A549 (cell line): ENCODE data around the gene CCL14. TPM values are rescaled to one million over a fixed set of nuclear protein-coding genes. Genes with fewer than 3 reads are reported as not detected.

Experiments
- ATAC-seq, 2 experiments: fragments of 200-7000 bp in 1 of 2; fragments of >200 bp in 1 of 2; cut with Nextera tagmentation in 1 of 2; cut with Tn5 transposase in 1 of 2; 3 replicates each; pipeline versions ENCODE4 v1.8.0 to v1.9.1; 2018 to 2020; ENCODE audit warnings: mild to moderate bottlenecking in 1 of 2, moderate library complexity in 1 of 2
- CTCF ChIA-PET: fragments of 300-600 bp; sonication (Branson Sonifier 250); formaldehyde crosslinking; extraction: SDS; loops from one replicate; lab custom pipeline; 2021; ENCODE audit warnings: antibody characterized with exemption, inconsistent platforms; lab: Yijun Ruan, JAX
- POLR2A ChIA-PET: fragments of 350-600 bp; formaldehyde crosslinking; extraction: SDS; loops from one replicate; lab custom pipeline; 2021; ENCODE audit warnings: antibody characterized with exemption, inconsistent platforms; lab: Yijun Ruan, JAX
- DNase-seq, 2 experiments: peaks; one replicate each; pipeline versions ENCODE4 v3.0.0 to v3.0.0-alpha.2; 2011 to 2016; ENCODE audit warnings: low read depth in 1 of 2, low spot score in 1 of 2
- FAIRE-seq: peaks from 2 replicates; lab custom pipeline; 2011; peaks lifted over from hg19 to GRCh38; lab: Jason Lieb, UNC
- H3K27ac ChIP-seq, 2 experiments: fragments of >200 bp; sonication (Bioruptor Twin); formaldehyde crosslinking; 3 replicates each; pipeline ENCODE4 v1.5.1; 2016 to 2017
- H3K4me1 ChIP-seq: fragments of >200 bp; sonication (Bioruptor Twin); formaldehyde crosslinking; 3 replicates; pipeline ENCODE4 v1.6.1; 2016
- H3K4me2 ChIP-seq: fragments of >200 bp; sonication (Bioruptor Twin); formaldehyde crosslinking; 3 replicates; pipeline ENCODE4 v1.6.1; 2016
- H3K4me3 ChIP-seq: fragments of >200 bp; sonication (Bioruptor Twin); formaldehyde crosslinking; 3 replicates; pipeline ENCODE4 v1.5.1; 2016
- H3K9me3 ChIP-seq: fragments of >200 bp; sonication (Bioruptor Twin); formaldehyde crosslinking; 3 replicates; pipeline ENCODE4 v1.6.1; 2016
- CTCF ChIP-seq: fragments of >200 bp; sonication (Bioruptor Twin); formaldehyde crosslinking; IDR thresholded peaks from 3 replicates; pipeline ENCODE4 v1.5.1; 2016
- EHF ChIP-seq: fragments of 250-450 bp; sonication (Bioruptor Pico); IDR thresholded peaks from 2 replicates; pipeline ENCODE4 v1.5.0; 2020; ENCODE audit warnings: mild to moderate bottlenecking
- ELK1 ChIP-seq: fragments of 150-350 bp; IDR thresholded peaks from 2 replicates; pipeline ENCODE4 v1.6.1; 2014; ENCODE audit warnings: low read depth, mild to moderate bottlenecking, low read length
- ESRRA ChIP-seq: fragments of 150-350 bp; IDR thresholded peaks from 2 replicates; pipeline ENCODE4 v1.6.1; 2014; ENCODE audit warnings: mild to moderate bottlenecking, low read length, borderline replicate concordance
- FOSL2 ChIP-seq, 2 experiments: fragments of 450-650 bp in 1 of 2; fragments of >200 bp in 1 of 2; sonication (Bioruptor Twin) in 1 of 2; formaldehyde crosslinking; IDR thresholded peaks; 2 replicates each; pipeline versions ENCODE4 v1.5.0 to v1.6.1; 2016 to 2020; ENCODE audit warnings: mild to moderate bottlenecking in 1 of 2, moderate library complexity in 1 of 2
- HES2 ChIP-seq: fragments of >200 bp; sonication (Bioruptor Twin); formaldehyde crosslinking; IDR thresholded peaks from 2 replicates; pipeline ENCODE4 v1.6.1; 2016
- HMGXB4 ChIP-seq: fragments of 250-450 bp; sonication (Bioruptor Pico); IDR thresholded peaks from 2 replicates; pipeline ENCODE4 v1.5.0; 2021; ENCODE audit warnings: mild to moderate bottlenecking, moderate library complexity, borderline replicate concordance
- HOXA7 ChIP-seq: fragments of 250-450 bp; sonication (Bioruptor Pico); IDR thresholded peaks from 2 replicates; pipeline ENCODE4 v1.5.0; 2020; ENCODE audit warnings: mild to moderate bottlenecking, moderate library complexity
- JUN ChIP-seq, 2 experiments: fragments of >200 bp; sonication (Bioruptor Twin); formaldehyde crosslinking; IDR thresholded peaks; 2 replicates in 1 of 2; 3 replicates in 1 of 2; pipeline ENCODE4 v1.6.1; 2016 to 2017
- KDM1A ChIP-seq: fragments of 200-600 bp; sonication (generic); IDR thresholded peaks from 2 replicates; pipeline ENCODE4 v1.6.1; 2016; ENCODE audit warnings: low read depth, mild to moderate bottlenecking
- MAFK ChIP-seq: fragments of 450-650 bp; IDR thresholded peaks from 2 replicates; pipeline ENCODE4 v1.6.1; 2014; ENCODE audit not compliant: partially characterized antibody
- MAX ChIP-seq: IDR thresholded peaks from 2 replicates; pipeline ENCODE4 v1.6.1; 2012
- NFE2L2 ChIP-seq: fragments of 150-350 bp; conservative IDR thresholded peaks from 2 replicates; pipeline ENCODE4 v1.6.1; 2014; ENCODE audit warnings: low read length
- PBX3 ChIP-seq: IDR thresholded peaks from 2 replicates; pipeline ENCODE4 v1.6.1; 2012
- POLR2A ChIP-seq: IDR thresholded peaks from 2 replicates; pipeline ENCODE4 v1.6.1; 2012; ENCODE audit warnings: mild to moderate bottlenecking, low read length
- RARB ChIP-seq: fragments of 250-450 bp; sonication (Bioruptor Pico); IDR thresholded peaks from 2 replicates; pipeline ENCODE4 v1.8.0; 2021; ENCODE audit warnings: mild to moderate bottlenecking, moderate library complexity
- RFX5 ChIP-seq: fragments of 450-650 bp; IDR thresholded peaks from 2 replicates; pipeline ENCODE4 v1.7.1; 2014; ENCODE audit warnings: antibody characterized with exemption, mild to moderate bottlenecking, moderate library complexity
- SMC3 ChIP-seq: fragments of >200 bp; sonication (Bioruptor Twin); formaldehyde crosslinking; IDR thresholded peaks from 3 replicates; pipeline ENCODE4 v1.6.1; 2018; ENCODE audit warnings: inconsistent platforms
- TP53 ChIP-seq: fragments of 250-450 bp; sonication (Bioruptor Pico); IDR thresholded peaks from 2 replicates; pipeline ENCODE4 v1.5.0; 2021; ENCODE audit warnings: mild to moderate bottlenecking, moderate library complexity
- USF2 ChIP-seq: fragments of 450-650 bp; IDR thresholded peaks from 2 replicates; pipeline ENCODE4 v1.6.1; 2014; ENCODE audit warnings: antibody characterized with exemption
- ZC3H11A ChIP-seq: fragments of 450-650 bp; IDR thresholded peaks from 2 replicates; pipeline ENCODE4 v1.6.1; 2014; ENCODE audit warnings: antibody characterized with exemption, mild to moderate bottlenecking
- ZFP36 ChIP-seq: fragments of 450-650 bp; IDR thresholded peaks from 2 replicates; pipeline ENCODE4 v1.6.1; 2014; ENCODE audit warnings: borderline replicate concordance; ENCODE audit not compliant: partially characterized antibody
- ZSCAN20 ChIP-seq: fragments of 250-450 bp; sonication (Bioruptor Pico); IDR thresholded peaks from 2 replicates; pipeline ENCODE4 v1.8.0; 2022; ENCODE audit warnings: mild to moderate bottlenecking, moderate library complexity
- WGBS: methylation state at CpG from one replicate; pipeline ENCODE4 v1.1.6; 2017; ENCODE audit errors: missing lambda C conversion rate; 5-methylcytosine and 5-hydroxymethylcytosine counted together
- polyA plus RNA-seq, 4 experiments: library from polyadenylated mRNA; depleted of rRNA in 3 of 4; stranded (reverse); fragments of >200 nt; fragmentation: RNase III in 1 of 4; extraction: RNeasy Plus Mini Kit Qiagen cat#74134 plus additional on column Dnase treatment in 1 of 4; gene quantifications; 2 replicates in 3 of 4; 3 replicates in 1 of 4; pipeline ENCODE4 v1.2.3, GENCODE V29; 2011 to 2017

The CCL14 gene
- polyA plus RNA-seq, 2 of the 4 experiments (the other 2 are of a cell fraction) = not detected

DNA sequence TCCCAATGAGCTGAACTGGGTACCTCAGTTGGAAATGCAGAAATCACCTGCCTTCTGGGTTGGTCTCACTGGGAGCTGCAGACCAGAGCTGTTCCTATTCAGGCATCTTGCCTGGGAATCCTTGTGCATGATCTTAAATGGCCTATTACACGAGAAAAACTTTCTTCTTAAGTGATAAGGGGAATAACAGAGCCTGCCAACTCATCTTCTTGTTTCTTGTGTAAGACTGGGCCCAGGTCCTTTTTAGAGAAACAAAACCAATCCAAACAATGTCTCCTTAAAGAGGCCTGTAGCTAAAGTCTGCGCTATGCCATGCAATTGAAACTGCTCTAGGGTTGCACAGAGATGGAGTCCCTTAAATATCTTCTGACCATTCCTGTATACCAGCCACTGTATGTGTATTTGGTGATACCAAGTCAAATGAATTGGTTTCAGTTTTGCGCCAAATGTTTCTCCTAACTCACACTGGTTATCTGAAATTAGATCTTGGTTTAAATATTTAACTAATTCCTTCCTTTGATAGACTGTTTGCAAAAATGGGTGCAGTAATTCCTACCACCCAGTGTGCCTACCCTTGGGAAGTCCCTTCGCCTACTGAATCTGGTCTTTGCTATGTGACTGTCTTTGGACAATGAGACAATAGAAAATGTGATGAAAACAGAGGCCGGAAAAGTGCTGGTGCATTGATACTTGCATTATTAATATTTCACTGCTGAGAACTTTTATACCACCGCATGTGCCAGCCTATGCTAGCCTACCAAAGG, 37.8 kb upstream of the CCL14 start:
- WGBS = 49% methylated on average over 6 of the region's 6 CpGs
- FAIRE-seq (no peak), DNase-seq (no peak), ATAC-seq (no peak)
- CTCF ChIA-PET = no interaction called here
- Histone ChIP-seq H3K27ac (no peak overlapping the region), H3K9me3 (peaks cover 11% of the 10 kb centered on the region; the same call in 2 of the 3 replicates), H3K4me1 (no peaks in the 10 kb centered on the region), H3K4me2 (no peak overlapping the region), H3K4me3 (no peak overlapping the region)
- POLR2A ChIA-PET = no interaction called here
- TF ChIP-seq RFX5 (no peak), USF2 (no peak), ESRRA (no peak), NFE2L2 (no peak), SMC3 (no peak), EHF (no peak)

GRCh38 chr17:36019423-36019822, 32.9 kb upstream of the CCL14 start:
- ATAC-seq (peak in 1 of 2 experiments; percentile 39; a peak in 1 of 6 replicates), DNase-seq (no peak), FAIRE-seq (no peak)
- Histone ChIP-seq H3K4me2 (no peak overlapping the region), H3K4me1 (no peaks in the 10 kb centered on the region), H3K4me3 (no peak overlapping the region), H3K27ac (no peak overlapping the region), H3K9me3 (peaks cover 11% of the 10 kb centered on the region; the same call in 2 of the 3 replicates)
- WGBS = 16% methylated on average over 2 of the region's 2 CpGs
- TF ChIP-seq NFE2L2 (no peak), PBX3 (no peak), FOSL2 (IDR thresholded peaks at IDR 0.05) (no peak), FOSL2 (CRISPR knock-in tag; IDR thresholded peaks at IDR 0.05) (no peak), KDM1A (no peak), ELK1 (no peak), CTCF (no peak), ZFP36 (no peak), POLR2A (no peak), RARB (CRISPR knock-in tag) (no peak), HES2 (no peak), HMGXB4 (CRISPR knock-in tag) (no peak), ZSCAN20 (CRISPR knock-in tag) (no peak), EHF (no peak), MAX (no peak), MAFK (no peak), JUN (IDR thresholded peaks at IDR 0.05) (no peak), HOXA7 (no peak), ZC3H11A (no peak), TP53 (CRISPR knock-in tag) (no peak)
- ChIA-PET POLR2A (interaction anchor here (0.7 kb wide), 1 partner anchor 26 kb away, joined by 3 read pairs; no protein-coding TSS in a partner anchor), CTCF (interaction anchor here (1.1 to 2.6 kb wide), 4 partner anchors 9 to 129 kb away, joined by 3 to 9 read pairs (median 4); no protein-coding TSS in a partner anchor)
